K562 (cell line): Measurements from ENCODE around the gene MICOS13. TPM values are rescaled to one million over a fixed set of nuclear protein-coding genes. Genes with fewer than 3 reads are reported as not detected.
"Not testable (repeated sequence)": the region's sequence is repeated elsewhere in the genome, so short reads cannot be mapped to it uniquely, and the experiment has no call there.

Experiments used
- ATAC-seq: fragments of 200-7000 bp; cut with Tn5 transposase; 3 replicates; pipeline ENCODE4 v1.9.1; 2020; ENCODE audit warnings: moderate library complexity
- BruUV-seq: library from RNA; stranded (reverse); fragments of 400-500 nt; replicated peaks from 2 replicates; lab custom pipeline; 2021; lab: Mats Ljungman, UMichigan
- CTCF ChIA-PET: fragments of 300-600 bp; formaldehyde crosslinking; extraction: SDS; loops from one replicate; lab custom pipeline; 2021; ENCODE audit warnings: low intra/inter-chr PET ratio; lab: Yijun Ruan, JAX
- POLR2A ChIA-PET: fragments of 300-600, 350-650 bp; sonication (Branson Sonifier 250); formaldehyde crosslinking; extraction: SDS; loops from one replicate; lab custom pipeline; 2021; ENCODE audit warnings: antibody characterized with exemption, inconsistent platforms; lab: Yijun Ruan, JAX
- DNase-seq, 4 experiments: peaks; one replicate each; pipeline versions ENCODE4 v3.0.0 to v3.0.0-alpha.2; 2011 to 2018; ENCODE audit warnings: low spot score in 3 of 4, mixed read lengths in 3 of 4; ENCODE audit errors: extremely low read depth in 1 of 4
- FAIRE-seq: peaks from 2 replicates; lab custom pipeline; 2011; peaks lifted over from hg19 to GRCh38; lab: Jason Lieb, UNC
- H2AFZ ChIP-seq: 2 replicates; pipeline ENCODE4 v1.6.0; 2011; ENCODE audit warnings: low read depth, low read length, control low read depth, inconsistent platforms
- H3K27ac ChIP-seq: fragments of 200-600 bp; 3 replicates; pipeline ENCODE4 v1.8.0; 2011; ENCODE audit warnings: low read depth, mild to moderate bottlenecking, control low read depth, inconsistent platforms, low read length, moderate library complexity, mixed read lengths; ENCODE audit errors: extremely low read depth
- H3K27me3 ChIP-seq, 2 experiments: fragments of 300-600 bp in 1 of 2; 2 replicates in 1 of 2; 3 replicates in 1 of 2; pipeline versions ENCODE4 v1.6.0 to v1.8.0; 2011; ENCODE audit warnings: inconsistent platforms in 2 of 2, low read length in 2 of 2, mild to moderate bottlenecking in 1 of 2, mixed read lengths in 1 of 2, moderate library complexity in 1 of 2; ENCODE audit not compliant: control insufficient read depth in 2 of 2, insufficient read depth in 2 of 2
- H3K36me3 ChIP-seq: fragments of 300-600 bp; 3 replicates; pipeline ENCODE4 v1.8.0; 2011; ENCODE audit warnings: mild to moderate bottlenecking, low read length, inconsistent platforms; ENCODE audit not compliant: control insufficient read depth, insufficient read depth
- H3K4me1 ChIP-seq, 2 experiments: fragments of 200-600 bp in 1 of 2; replicated peaks in 1 of 2; 2 replicates in 1 of 2; 3 replicates in 1 of 2; pipeline versions ENCODE4 v1.5.1 to v1.8.0; 2011; ENCODE audit warnings: inconsistent platforms in 2 of 2, low read length in 2 of 2, mild to moderate bottlenecking in 1 of 2, mixed read lengths in 1 of 2, moderate library complexity in 1 of 2; ENCODE audit not compliant: control insufficient read depth in 2 of 2, insufficient read depth in 2 of 2
- H3K4me2 ChIP-seq: 2 replicates; pipeline ENCODE4 v1.6.1; 2011; ENCODE audit warnings: low read length, control low read depth, inconsistent platforms, mixed read lengths; ENCODE audit not compliant: insufficient read depth
- H3K4me3 ChIP-seq: fragments of 200-600 bp; sonication (generic), shearing (Covaris generic); 2 replicates; pipeline ENCODE4 v1.5.1; 2016; ENCODE audit warnings: control low read depth, inconsistent platforms
- H3K79me2 ChIP-seq: fragments of 200-600 bp; 3 replicates; pipeline ENCODE4 v1.8.0; 2011; ENCODE audit warnings: low read length, inconsistent platforms; ENCODE audit not compliant: control insufficient read depth, insufficient read depth
- H3K9ac ChIP-seq, 2 experiments: 2 replicates each; pipeline versions ENCODE4 v1.6.0 to v1.6.1; 2011; ENCODE audit warnings: low read depth in 2 of 2, low read length in 2 of 2, control low read depth in 1 of 2, inconsistent platforms in 1 of 2, mild to moderate bottlenecking in 1 of 2, mixed read lengths in 1 of 2; ENCODE audit not compliant: insufficient read depth in 1 of 2
- H3K9me1 ChIP-seq: one replicate; pipeline ENCODE4 v1.6.0; 2011; ENCODE audit warnings: inconsistent platforms, mild to moderate bottlenecking, low read length, moderate library complexity; ENCODE audit not compliant: control insufficient read depth, insufficient read depth
- H3K9me3 ChIP-seq: replicated peaks from 2 replicates; pipeline ENCODE4 v1.5.1; 2011; ENCODE audit warnings: low read depth, low read length, inconsistent platforms; ENCODE audit not compliant: control insufficient read depth, insufficient read depth
- H4K20me1 ChIP-seq: replicated peaks from 2 replicates; pipeline ENCODE4 v1.6.1; 2011; ENCODE audit warnings: low read length, inconsistent platforms, mixed read lengths; ENCODE audit not compliant: control insufficient read depth, insufficient read depth
- BCL6 ChIP-seq: fragments of 250-450 bp; sonication (Bioruptor Pico); IDR thresholded peaks from 2 replicates; pipeline ENCODE4 v1.4.0; 2020
- RBBP5 ChIP-seq: fragments of 200-600 bp; sonication (generic); IDR thresholded peaks from 2 replicates; pipeline ENCODE4 v1.6.1; 2012; ENCODE audit warnings: borderline replicate concordance, mild to moderate bottlenecking, low read length, control low read depth, inconsistent platforms; ENCODE audit not compliant: insufficient read depth, poor library complexity, severe bottlenecking
- WGBS: fragments of 100-300 bp; shearing (Covaris generic); methylation state at CpG from one replicate; pipeline ENCODE4 v1.1.6; 2016; ENCODE audit warnings: low coverage, mixed read lengths; ENCODE audit not compliant: insufficient coverage; ENCODE audit errors: missing lambda C conversion rate; 5-methylcytosine and 5-hydroxymethylcytosine counted together
- in situ Hi-C: fragments of 300-500 bp; cut with MboI; formaldehyde crosslinking; loops from 4 replicates; pipeline ENCODE4 v1.15.0; 2018; ENCODE audit warnings: inconsistent platforms, mixed read lengths
- intact Hi-C: fragments of 100-400 bp; cut with micrococcal nuclease; formaldehyde crosslinking; loops from 2 replicates; pipeline ENCODE4 v1.14.2; 2022
- polyA plus RNA-seq, 8 experiments: library from polyadenylated mRNA; depleted of rRNA in 4 of 8; stranded (reverse) in 5 of 8; unstranded in 3 of 8; fragments of >200 nt; fragmentation: Nextera tagmentation in 2 of 8; fragmentation: Illumina TruSeq in 1 of 8; extraction: Ambion mirVana in 2 of 8; extraction: Trizol in 1 of 8; gene quantifications; 2 replicates each; pipeline versions ENCODE4 v1.2.1 to v1.2.3, GENCODE V29; 2011 to 2014; ENCODE audit warnings: inconsistent platforms in 1 of 8, missing spikeins in 1 of 8
- total RNA-seq, 7 experiments: library from RNA; depleted of rRNA in 6 of 7; stranded (reverse); fragments of >200 nt in 6 of 7; fragmentation: Illumina TruSeq in 2 of 7; extraction: Trizol in 2 of 7; gene quantifications; 2 replicates each; pipeline versions ENCODE4 v1.2.1 to v1.2.3, GENCODE V29; 2011 to 2021; ENCODE audit warnings: low replicate concordance in 1 of 7

Gene MICOS13
- total and polyA plus RNA-seq, 9 of the 15 experiments (the other 6 are each of a cell fraction or from before 2014, with no cell fraction given) = 15.5 to 220 (median 49.4) TPM

GRCh38 chr19:5690125-5690954 is 10.0 kb upstream of the MICOS13 start, which contains the start of gene RPL36 (continued):
- TF ChIP-seq RBBP5 (peak; percentile 100), BCL6 (no peak)

DNA sequence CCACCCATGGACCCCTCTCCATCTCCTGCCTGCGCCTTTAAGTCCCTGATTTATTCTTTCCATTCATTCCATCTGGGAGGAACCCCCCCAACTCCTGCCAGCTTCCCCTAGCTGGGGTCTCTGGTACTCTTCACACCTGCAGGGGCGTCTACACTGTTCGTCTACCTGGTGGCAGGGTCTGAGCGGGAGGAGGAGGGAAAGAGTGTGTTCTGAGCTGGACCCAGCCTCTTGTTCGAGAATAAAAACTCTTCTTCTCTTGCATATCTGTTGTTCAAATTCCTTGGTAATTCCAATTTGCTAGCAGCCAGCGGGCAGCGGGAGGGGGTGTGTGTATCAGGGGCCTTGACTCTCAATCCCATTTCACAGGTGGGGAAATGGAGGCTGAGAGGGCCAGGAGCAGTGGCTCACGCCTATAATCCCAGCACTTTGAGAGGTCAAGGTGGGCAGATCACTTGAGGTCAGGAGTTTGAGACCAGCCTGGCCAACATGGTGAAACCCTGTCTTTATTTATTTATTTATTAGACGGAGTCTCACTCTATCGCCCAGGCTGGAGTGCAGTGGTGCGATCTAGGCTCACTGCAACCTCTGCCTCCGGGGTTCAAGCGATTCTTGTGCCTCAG is 8.1 kb upstream of the MICOS13 start:
- H3K9ac ChIP-seq, CTCF ChIA-PET, H3K27ac ChIP-seq, H3K27me3 ChIP-seq, H2AFZ ChIP-seq, H3K4me2 ChIP-seq, ATAC-seq, BruUV-seq, DNase-seq, H3K4me3 ChIP-seq, H3K9me3 ChIP-seq, FAIRE-seq, in situ Hi-C loops: not testable (repeated sequence)
- POLR2A ChIA-PET = interaction anchor here (0.5 to 3.0 kb wide), 4 partner anchors 66 to 294 kb away, joined by 3 to 16 read pairs (median 4); partner anchors contain the start of genes DUS3L, SAFB and SAFB2
- Histone ChIP-seq H3K36me3 (peaks cover 31% of the 10 kb centered on the region), H3K79me2 (peaks cover 34% of the 10 kb centered on the region), H3K4me1 (peaks cover 20 to 59% of the 10 kb centered on the region in 2 experiments), H4K20me1 (peaks cover 31% of the 10 kb centered on the region), H3K9me1 (peaks cover 15% of the 10 kb centered on the region)
- intact Hi-C loops = loop anchor here (10.0 kb wide), 1 partner anchor 64 kb away; the partner anchor contains the start of genes SAFB and SAFB2
- 89% methylated on average over 13 of the region's 13 CpGs for WGBS
